NT2/D1 (cell line): ENCODE measurements around the gene BACH1.
"Not testable (repeated sequence)": the region's sequence is repeated elsewhere in the genome, so short reads cannot be mapped to it uniquely, and the experiment has no call there.

Experiments
- SUZ12 ChIP-seq: IDR thresholded peaks from 2 replicates; pipeline ENCODE4 v1.6.1; 2011; ENCODE audit not compliant: insufficient read length, insufficient read depth; ENCODE audit errors: extremely low read depth
- YY1 ChIP-seq: IDR thresholded peaks from 2 replicates; pipeline ENCODE4 v1.6.1; 2011; ENCODE audit not compliant: insufficient read length, insufficient read depth
- ZNF274 ChIP-seq: IDR thresholded peaks from 2 replicates; pipeline ENCODE4 v1.6.1; 2011; ENCODE audit warnings: mild to moderate bottlenecking, low read depth, low read length

DNA sequence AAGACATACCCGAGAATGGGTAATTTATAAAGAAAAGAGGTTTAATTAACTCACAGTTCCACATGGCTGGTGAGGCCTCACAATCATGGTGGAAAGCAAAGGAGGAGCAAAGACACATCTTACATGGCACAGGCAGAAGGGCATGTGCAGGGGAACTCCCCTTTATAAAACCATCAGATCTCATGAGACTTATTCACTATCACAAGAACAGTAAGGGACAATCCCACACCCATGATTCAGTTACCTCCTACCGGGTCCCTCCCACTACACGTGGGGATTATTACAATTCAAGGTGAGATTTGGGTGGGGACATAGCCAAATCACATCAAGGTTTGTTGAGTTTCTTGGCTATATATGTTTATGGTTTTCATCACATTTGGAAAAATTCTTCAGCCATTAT, 16.9 kb upstream of the BACH1 start:
- TF ChIP-seq ZNF274, SUZ12, YY1: not testable (repeated sequence)
